Measurements from ENCODE around the gene TANGO2. TPM values are rescaled to one million over a fixed set of nuclear protein-coding genes. Genes with fewer than 3 reads are reported as not detected.

The TANGO2 gene
- total and polyA plus RNA-seq, 4 donors: 20.7 to 48.8 (median 34.1) TPM

DNA sequence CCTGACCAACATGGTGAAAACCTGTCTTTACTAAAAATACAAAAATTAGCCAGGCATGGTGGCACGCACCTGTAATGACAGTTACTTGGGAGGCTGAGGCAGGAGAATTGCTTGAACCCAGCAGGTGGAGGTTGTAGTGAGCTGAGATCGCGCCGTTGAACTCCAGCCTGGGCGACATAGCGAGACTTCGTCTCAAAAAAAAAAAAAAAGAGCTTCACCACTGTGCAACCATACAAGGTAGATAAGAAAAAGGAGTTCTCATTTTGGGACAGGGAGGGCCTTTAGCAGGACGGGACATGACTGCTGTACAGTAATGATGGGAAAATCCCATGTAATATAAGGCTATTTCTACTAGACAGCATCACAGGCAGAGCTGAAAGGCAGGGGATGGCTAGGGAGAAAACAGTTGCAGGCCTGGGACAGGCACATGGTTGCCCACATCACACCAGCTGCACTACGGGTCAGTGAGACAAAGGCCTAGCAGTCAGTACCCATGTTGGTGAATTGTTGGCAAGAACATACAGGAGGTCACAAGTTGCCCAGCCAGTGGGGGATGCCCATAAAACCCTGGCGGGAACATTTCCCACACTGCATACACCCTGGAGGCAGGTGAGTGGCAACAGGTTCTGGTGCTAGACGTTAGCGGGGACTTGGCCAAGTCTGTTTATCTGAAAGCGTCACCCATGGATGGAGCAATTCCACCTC, 5.4 kb downstream of the TANGO2 start:
- Histone ChIP-seq H3K9me3 (ENCODE audit: control insufficient read depth in 4 of 4, insufficient read depth in 3 of 4, low read length in 3 of 4) (no peaks in the 10 kb centered on the region), H3K4me3 (no peak overlapping the region), H3K4me1 (ENCODE audit: control insufficient read depth in 5 of 5, insufficient read depth in 5 of 5, low read length in 5 of 5) (peaks cover 0 to 17% (median 7%) of the 10 kb centered on the region in 5 donors), H3K9ac (ENCODE audit: insufficient read depth in 1 of 2, low read length in 2 of 2) (no peak overlapping the region), H3K27ac (ENCODE audit: low read depth in 1 of 2, low read length in 1 of 2) (no peak overlapping the region), H3K36me3 (ENCODE audit: control insufficient read depth in 4 of 4, insufficient read depth in 4 of 4, low read length in 4 of 4) (no peaks in the 10 kb centered on the region), H3K27me3 (ENCODE audit: control insufficient read depth in 3 of 3, insufficient read depth in 3 of 3, low read length in 2 of 3) (no peaks in the 10 kb centered on the region)
- ATAC-seq (ENCODE audit: insufficient read depth, low FRiP score) (no peak), DNase-seq (no peak)
- whole genome bisulfite sequencing, 2 donors: 95 to 98% methylated on average over 13 of the region's 13 CpGs
- TF ChIP-seq, protein P1, sequence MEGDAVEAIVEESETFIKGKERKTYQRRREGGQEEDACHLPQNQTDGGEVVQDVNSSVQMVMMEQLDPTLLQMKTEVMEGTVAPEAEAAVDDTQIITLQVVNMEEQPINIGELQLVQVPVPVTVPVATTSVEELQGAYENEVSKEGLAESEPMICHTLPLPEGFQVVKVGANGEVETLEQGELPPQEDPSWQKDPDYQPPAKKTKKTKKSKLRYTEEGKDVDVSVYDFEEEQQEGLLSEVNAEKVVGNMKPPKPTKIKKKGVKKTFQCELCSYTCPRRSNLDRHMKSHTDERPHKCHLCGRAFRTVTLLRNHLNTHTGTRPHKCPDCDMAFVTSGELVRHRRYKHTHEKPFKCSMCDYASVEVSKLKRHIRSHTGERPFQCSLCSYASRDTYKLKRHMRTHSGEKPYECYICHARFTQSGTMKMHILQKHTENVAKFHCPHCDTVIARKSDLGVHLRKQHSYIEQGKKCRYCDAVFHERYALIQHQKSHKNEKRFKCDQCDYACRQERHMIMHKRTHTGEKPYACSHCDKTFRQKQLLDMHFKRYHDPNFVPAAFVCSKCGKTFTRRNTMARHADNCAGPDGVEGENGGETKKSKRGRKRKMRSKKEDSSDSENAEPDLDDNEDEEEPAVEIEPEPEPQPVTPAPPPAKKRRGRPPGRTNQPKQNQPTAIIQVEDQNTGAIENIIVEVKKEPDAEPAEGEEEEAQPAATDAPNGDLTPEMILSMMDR (IDR thresholded peaks at IDR 0.05; ENCODE audit: control extremely low read depth, extremely low read depth): no peak

DNA sequence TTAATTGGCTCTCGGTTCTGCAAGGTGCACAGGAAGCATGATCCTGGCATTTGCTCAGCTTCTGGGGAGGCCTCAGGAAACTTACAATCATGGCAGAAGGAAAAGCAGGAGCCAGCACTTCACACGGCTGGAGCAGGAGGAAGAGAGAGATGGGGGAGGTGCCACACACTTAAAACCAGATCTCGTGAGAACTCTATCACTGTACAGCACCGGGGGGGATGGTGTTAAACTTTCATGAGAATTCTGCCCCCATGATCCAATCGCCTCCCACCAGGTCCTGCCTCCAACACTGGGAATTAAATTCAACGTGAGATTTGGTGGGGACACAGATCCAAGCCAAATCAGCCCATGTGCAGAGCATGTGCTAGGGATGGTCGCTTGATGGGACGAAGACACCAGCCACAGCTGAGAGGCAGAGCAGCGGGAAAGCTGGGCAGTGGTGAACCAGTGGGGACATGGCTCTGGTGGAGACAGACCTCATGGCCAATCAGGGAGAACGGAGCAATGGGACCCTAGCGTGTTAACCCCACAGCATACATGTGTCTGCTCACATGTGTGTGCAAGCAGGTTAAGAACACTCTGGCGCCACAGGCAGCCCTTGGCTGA, 6.2 kb downstream of the TANGO2 start:
- Histone ChIP-seq H3K36me3 (ENCODE audit: control insufficient read depth in 4 of 4, insufficient read depth in 4 of 4, low read length in 4 of 4) (peaks cover 0 to 5% (median 0%) of the 10 kb centered on the region in 4 donors), H3K27me3 (ENCODE audit: control insufficient read depth in 3 of 3, insufficient read depth in 3 of 3, low read length in 2 of 3) (no peaks in the 10 kb centered on the region), H3K9me3 (ENCODE audit: control insufficient read depth in 4 of 4, insufficient read depth in 3 of 4, low read length in 3 of 4) (no peaks in the 10 kb centered on the region), H3K9ac (ENCODE audit: insufficient read depth in 1 of 2, low read length in 2 of 2) (no peak overlapping the region), H3K4me1 (ENCODE audit: control insufficient read depth in 5 of 5, insufficient read depth in 5 of 5, low read length in 5 of 5) (peaks cover 0 to 16% (median 0%) of the 10 kb centered on the region in 5 donors), H3K27ac (ENCODE audit: low read depth in 1 of 2, low read length in 1 of 2) (no peak overlapping the region), H3K4me3 (no peak overlapping the region)
- DNase-seq (no peak), ATAC-seq (ENCODE audit: insufficient read depth, low FRiP score) (no peak)
- TF ChIP-seq, protein P1 (IDR thresholded peaks at IDR 0.05; ENCODE audit: control extremely low read depth, extremely low read depth): no peak
- 82 to 88% methylated on average over 12 of the region's 12 CpGs for WGBS, 2 donors

DNA sequence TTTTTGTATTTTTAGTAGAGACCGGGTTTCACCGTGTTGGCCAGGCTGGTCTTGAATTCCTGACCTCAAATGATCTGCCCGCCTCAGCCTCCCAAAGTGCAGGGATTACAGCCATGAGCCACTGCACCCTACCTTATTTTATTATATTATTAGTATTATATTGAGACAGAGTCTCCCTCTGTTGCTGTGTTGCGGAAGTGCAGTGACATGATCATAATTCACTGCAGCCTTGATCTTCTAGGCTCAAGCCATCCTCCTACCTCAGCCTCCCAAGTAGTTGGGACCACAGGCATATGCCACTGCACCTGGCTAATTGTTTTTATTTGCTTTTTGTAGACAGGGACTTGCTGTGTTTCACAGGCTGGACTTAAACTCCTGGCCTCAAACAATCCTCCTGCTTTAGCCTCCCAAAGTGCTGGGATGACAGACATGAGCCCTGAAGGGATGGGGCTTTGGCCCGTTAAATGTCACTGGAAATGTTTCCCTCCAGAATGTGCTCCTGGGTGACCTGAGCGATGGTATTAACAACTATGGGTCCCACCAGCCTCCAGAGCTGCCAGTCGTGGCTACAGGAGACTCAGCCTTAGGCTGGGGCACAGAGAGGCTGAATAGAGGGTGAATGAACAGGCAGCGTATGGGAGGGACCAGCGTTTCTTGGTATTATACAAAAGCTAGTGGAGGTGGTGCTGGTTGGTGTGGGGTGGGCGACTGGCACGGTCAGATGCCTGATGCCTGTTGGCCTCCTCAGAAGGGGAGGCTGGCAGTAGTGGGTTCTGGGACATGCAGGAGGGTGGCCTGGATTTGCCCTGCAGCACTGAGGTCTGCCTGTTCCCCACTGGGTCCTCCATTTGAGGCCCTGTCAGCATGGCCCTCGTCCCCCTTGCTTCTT, 7.3 kb downstream of the TANGO2 start:
- no peak for ATAC-seq (ENCODE audit: insufficient read depth, low FRiP score)
- no peak overlapping the region for H3K27ac ChIP-seq (ENCODE audit: low read depth in 1 of 2, low read length in 1 of 2)
- H3K9ac ChIP-seq (ENCODE audit: insufficient read depth in 1 of 2, low read length in 2 of 2): no peak overlapping the region
- H3K4me1 ChIP-seq (ENCODE audit: control insufficient read depth in 5 of 5, insufficient read depth in 5 of 5, low read length in 5 of 5): peaks cover 0 to 20% (median 0%) of the 10 kb centered on the region in 5 donors
- H3K27me3 ChIP-seq (ENCODE audit: control insufficient read depth in 3 of 3, insufficient read depth in 3 of 3, low read length in 2 of 3): no peaks in the 10 kb centered on the region
- WGBS, 2 donors: 93 to 97% methylated on average over 12 of the region's 12 CpGs
- no peak for DNase-seq
- no peaks in the 10 kb centered on the region for H3K9me3 ChIP-seq (ENCODE audit: control insufficient read depth in 4 of 4, insufficient read depth in 3 of 4, low read length in 3 of 4)
- H3K4me3 ChIP-seq: no peak overlapping the region
- H3K36me3 ChIP-seq (ENCODE audit: control insufficient read depth in 4 of 4, insufficient read depth in 4 of 4, low read length in 4 of 4): peaks cover 0 to 7% (median 0%) of the 10 kb centered on the region in 4 donors
- TF ChIP-seq, protein P1 (IDR thresholded peaks at IDR 0.05; ENCODE audit: control extremely low read depth, extremely low read depth): no peak
